Mucosa of stomach (tissue), 1 donor: ENCODE results near the gene TCP10L.
"Not testable (repeated sequence)": the region's sequence is repeated elsewhere in the genome, so short reads cannot be mapped to it uniquely, and the experiment has no call there.

Experiments used
- H3K27me3 ChIP-seq: one replicate; pipeline ENCODE4 v1.7.0; 2013; ENCODE audit warnings: mild to moderate bottlenecking, low read length; ENCODE audit not compliant: control insufficient read depth, insufficient read depth
- H3K36me3 ChIP-seq: one replicate; pipeline ENCODE4 v1.7.0; 2013; ENCODE audit warnings: low read length; ENCODE audit not compliant: control insufficient read depth, insufficient read depth
- H3K4me1 ChIP-seq: one replicate; pipeline ENCODE4 v1.7.0; 2013; ENCODE audit warnings: mild to moderate bottlenecking, low read length; ENCODE audit not compliant: control insufficient read depth, insufficient read depth
- H3K4me3 ChIP-seq: one replicate; pipeline ENCODE4 v1.7.0; 2013; ENCODE audit warnings: low read length
- H3K9ac ChIP-seq: one replicate; pipeline ENCODE4 v1.7.0; 2013; ENCODE audit warnings: mild to moderate bottlenecking, low read length, moderate library complexity
- H3K9me3 ChIP-seq: one replicate; pipeline ENCODE4 v1.7.0; 2013; ENCODE audit warnings: mild to moderate bottlenecking, low read length, moderate library complexity; ENCODE audit not compliant: control insufficient read depth
- donor health status: Pancreatic carcinoma.

TCP10L gene

GRCh38 chr21:32545948-32546441 lies 39.3 kb downstream of the TCP10L start:
- Histone ChIP-seq H3K4me3 (no peak overlapping the region), H3K27me3 (no peaks in the 10 kb centered on the region), H3K36me3 (no peaks in the 10 kb centered on the region), H3K9me3 (no peaks in the 10 kb centered on the region), H3K4me1 (no peaks in the 10 kb centered on the region), H3K9ac (no peak overlapping the region)

DNA sequence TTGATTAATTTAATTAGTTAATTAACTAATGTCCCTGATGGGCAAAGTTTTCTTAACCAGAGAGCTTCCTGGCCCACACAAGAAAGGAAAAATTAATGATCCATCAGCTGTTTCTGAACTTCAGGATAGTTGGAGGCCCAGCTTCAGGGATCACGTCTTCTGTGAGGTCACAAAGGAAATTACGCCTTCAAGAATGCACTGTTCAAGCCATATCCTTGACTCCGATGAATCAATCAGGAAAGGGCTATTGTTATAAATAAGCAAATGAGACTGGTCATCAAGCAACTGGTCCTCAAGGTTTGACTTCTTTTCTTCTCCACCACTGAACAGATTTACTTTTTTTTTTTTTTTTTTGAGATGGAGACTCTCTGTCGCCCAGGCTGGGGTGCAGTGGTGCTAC lies 40.6 kb downstream of the TCP10L start:
- H3K4me3 ChIP-seq = no peak overlapping the region
- H3K9ac ChIP-seq = no peak overlapping the region
- H3K4me1 ChIP-seq = no peaks in the 10 kb centered on the region
- H3K27me3 ChIP-seq = no peaks in the 10 kb centered on the region
- H3K9me3 ChIP-seq = no peaks in the 10 kb centered on the region
- H3K36me3 ChIP-seq = no peaks in the 10 kb centered on the region

- H3K9ac ChIP-seq = no peak overlapping the region
- no peak overlapping the region for H3K4me3 ChIP-seq
- H3K27me3 ChIP-seq = no peaks in the 10 kb centered on the region
- no peaks in the 10 kb centered on the region for H3K9me3 ChIP-seq
- H3K36me3 ChIP-seq = no peaks in the 10 kb centered on the region
- H3K4me1 ChIP-seq = no peaks in the 10 kb centered on the region
Measured at GRCh38 chr21:32543975-32544374, 41.3 kb downstream of the TCP10L start.

GRCh38 chr21:32543056-32543455 lies 42.3 kb downstream of the TCP10L start:
- not testable (repeated sequence) for H3K4me3 ChIP-seq, H3K9ac ChIP-seq, H3K36me3 ChIP-seq, H3K27me3 ChIP-seq, H3K4me1 ChIP-seq, H3K9me3 ChIP-seq

DNA sequence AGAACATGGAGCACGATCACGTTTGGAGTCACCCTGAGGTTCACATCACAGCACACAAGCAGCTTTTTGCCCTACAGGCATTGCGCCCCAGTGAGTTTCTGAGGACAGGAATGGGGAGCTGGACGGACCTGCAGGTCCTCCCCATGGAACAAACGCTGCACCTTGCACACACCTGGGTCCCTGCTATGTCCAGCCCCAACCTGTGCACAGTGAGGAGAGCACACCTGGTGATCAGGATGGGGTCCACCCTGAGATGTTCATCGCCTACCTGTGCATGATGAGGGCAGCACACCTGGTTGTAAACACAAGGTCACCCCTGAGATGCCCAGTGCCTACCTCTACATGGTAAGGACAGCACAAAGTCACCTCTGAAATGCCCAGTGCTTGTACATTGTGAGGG lies 45.9 kb downstream of the TCP10L start:
- no peak overlapping the region for H3K9ac ChIP-seq
- H3K4me3 ChIP-seq = no peak overlapping the region

GRCh38 chr21:32538147-32538792 lies 47.1 kb downstream of the TCP10L start:
- no peak overlapping the region for H3K9ac ChIP-seq
- no peaks in the 10 kb centered on the region for H3K4me1 ChIP-seq
- no peaks in the 10 kb centered on the region for H3K9me3 ChIP-seq
- H3K27me3 ChIP-seq = no peaks in the 10 kb centered on the region
- H3K36me3 ChIP-seq = no peaks in the 10 kb centered on the region
- no peak overlapping the region for H3K4me3 ChIP-seq

More for the DNA sequence above, 45.9 kb downstream of the TCP10L start:
- no peaks in the 10 kb centered on the region for H3K27me3 ChIP-seq
- H3K4me1 ChIP-seq = no peaks in the 10 kb centered on the region
- no peaks in the 10 kb centered on the region for H3K9me3 ChIP-seq
- H3K36me3 ChIP-seq = no peaks in the 10 kb centered on the region

DNA sequence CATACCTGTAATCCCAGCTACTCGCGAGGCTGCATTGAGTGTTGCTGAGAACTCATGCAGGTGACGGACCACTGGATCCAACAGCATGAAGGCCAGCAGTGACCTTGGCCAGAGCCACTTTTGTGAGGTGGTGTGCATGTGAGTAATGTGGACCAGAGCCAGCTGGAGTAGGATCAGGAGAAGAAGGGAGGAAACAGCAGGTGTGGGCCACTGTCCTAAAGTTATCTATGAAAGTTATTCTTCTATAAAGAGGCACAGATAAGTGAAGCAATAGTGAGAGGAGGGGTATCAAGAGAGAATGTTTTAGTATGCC lies 47.8 kb downstream of the TCP10L start:
- Histone ChIP-seq H3K9me3 (no peaks in the 10 kb centered on the region), H3K9ac (no peak overlapping the region), H3K36me3 (no peaks in the 10 kb centered on the region), H3K27me3 (no peaks in the 10 kb centered on the region), H3K4me3 (no peak overlapping the region), H3K4me1 (no peaks in the 10 kb centered on the region)

DNA sequence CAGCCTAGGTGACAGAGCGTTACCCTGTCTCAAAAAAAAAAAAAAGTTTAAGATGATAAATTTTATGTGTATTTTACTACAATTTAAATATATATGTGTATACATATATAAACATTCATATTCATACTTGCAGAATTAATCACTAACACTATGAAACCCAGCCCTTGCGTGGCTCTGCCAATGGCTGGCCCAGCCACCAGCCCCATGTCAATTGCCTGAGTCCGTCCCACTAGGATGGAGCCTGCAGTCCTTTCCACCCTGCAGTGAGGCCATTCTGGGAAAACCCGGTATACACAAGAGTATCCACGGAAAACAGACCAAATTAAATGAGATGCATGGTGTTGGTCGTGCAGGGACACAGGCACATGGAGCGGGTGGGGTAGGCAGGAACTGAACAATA lies 49.7 kb downstream of the TCP10L start:
- H3K36me3 ChIP-seq = no peaks in the 10 kb centered on the region
- H3K9me3 ChIP-seq = no peaks in the 10 kb centered on the region
- H3K4me1 ChIP-seq = no peaks in the 10 kb centered on the region
- H3K4me3 ChIP-seq = no peak overlapping the region
- H3K27me3 ChIP-seq = no peaks in the 10 kb centered on the region
- H3K9ac ChIP-seq = no peak overlapping the region

DNA sequence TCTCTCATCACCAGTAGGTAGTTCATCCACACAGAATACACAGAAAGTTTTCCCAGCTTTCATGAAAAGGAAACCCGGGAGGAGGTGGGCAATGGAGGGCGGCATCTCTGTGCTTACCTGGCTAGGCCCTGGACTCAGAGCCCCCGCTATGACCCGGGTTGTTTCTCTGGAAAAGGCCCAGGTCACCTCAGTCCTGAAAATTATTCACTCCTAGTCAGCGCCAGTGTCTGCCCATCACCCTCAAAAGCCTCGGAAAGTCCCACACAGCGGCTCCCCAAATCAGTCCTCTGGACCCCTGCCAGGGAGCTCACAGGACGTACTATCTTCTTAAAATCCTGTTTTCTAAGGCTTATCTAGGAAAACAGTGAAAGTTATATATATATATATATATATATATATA lies 51.2 kb downstream of the TCP10L start:
- Histone ChIP-seq H3K4me3 (no peak overlapping the region), H3K4me1 (no peaks in the 10 kb centered on the region), H3K9me3 (no peaks in the 10 kb centered on the region), H3K27me3 (no peaks in the 10 kb centered on the region), H3K9ac (no peak overlapping the region), H3K36me3 (no peaks in the 10 kb centered on the region)

DNA sequence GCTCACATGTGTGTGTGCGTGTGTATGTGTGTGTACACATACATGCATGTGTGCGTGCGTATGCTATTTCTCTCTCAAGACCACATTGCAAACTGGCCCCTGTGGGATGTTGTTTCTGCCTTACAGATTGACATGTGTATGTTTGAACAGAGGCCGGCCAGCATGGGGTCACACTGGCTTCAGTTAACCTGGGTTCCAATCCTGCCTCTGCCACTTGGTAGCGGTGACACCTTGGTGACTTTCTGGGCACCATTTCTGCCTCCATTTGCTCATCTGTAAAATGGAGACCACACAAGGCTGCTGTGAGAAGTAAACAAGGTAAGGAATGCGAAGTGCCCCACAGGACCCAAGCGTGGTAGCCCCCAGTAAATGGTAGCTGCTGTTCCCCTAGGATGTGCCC lies 51.7 kb downstream of the TCP10L start:
- no peaks in the 10 kb centered on the region for H3K4me1 ChIP-seq
- no peak overlapping the region for H3K4me3 ChIP-seq
- H3K9ac ChIP-seq = no peak overlapping the region
- H3K36me3 ChIP-seq = no peaks in the 10 kb centered on the region
- H3K9me3 ChIP-seq = no peaks in the 10 kb centered on the region
- no peaks in the 10 kb centered on the region for H3K27me3 ChIP-seq

GRCh38 chr21:32533053-32533452 lies 52.3 kb downstream of the TCP10L start:
- no peaks in the 10 kb centered on the region for H3K36me3 ChIP-seq
- H3K4me3 ChIP-seq = no peak overlapping the region
- no peak overlapping the region for H3K9ac ChIP-seq
- H3K27me3 ChIP-seq = no peaks in the 10 kb centered on the region
- H3K9me3 ChIP-seq = no peaks in the 10 kb centered on the region
- H3K4me1 ChIP-seq = no peaks in the 10 kb centered on the region

- no peaks in the 10 kb centered on the region for H3K27me3 ChIP-seq
- no peaks in the 10 kb centered on the region for H3K4me1 ChIP-seq
- no peak overlapping the region for H3K4me3 ChIP-seq
- no peaks in the 10 kb centered on the region for H3K36me3 ChIP-seq
- no peaks in the 10 kb centered on the region for H3K9me3 ChIP-seq
- no peak overlapping the region for H3K9ac ChIP-seq
Measured at GRCh38 chr21:32532636-32533035, 52.7 kb downstream of the TCP10L start.

GRCh38 chr21:32531561-32531960 lies 53.8 kb downstream of the TCP10L start:
- not testable (repeated sequence) for H3K27me3 ChIP-seq, H3K9ac ChIP-seq, H3K4me1 ChIP-seq, H3K4me3 ChIP-seq, H3K36me3 ChIP-seq, H3K9me3 ChIP-seq
